KOPT-K1 (cell line): ENCODE measurements around the gene SNED1.

Experiments used
- H3K27ac ChIP-seq: fragments of 200-600 bp; sonication (generic); 2 replicates; pipeline ENCODE4 v1.5.1; 2016; ENCODE audit warnings: antibody characterized with exemption, mild to moderate bottlenecking, low read depth, low read length; ENCODE audit not compliant: poor library complexity, severe bottlenecking
- H3K36me3 ChIP-seq: fragments of 200-600 bp; sonication (generic); 2 replicates; pipeline ENCODE4 v1.5.1; 2017; ENCODE audit warnings: antibody characterized with exemption, mild to moderate bottlenecking, low read length, moderate library complexity; ENCODE audit not compliant: insufficient read depth
- H3K9me3 ChIP-seq: fragments of 200-600 bp; sonication (generic); 2 replicates; pipeline ENCODE4 v1.5.1; 2017; ENCODE audit warnings: antibody characterized with exemption, low read length, mild to moderate bottlenecking; ENCODE audit not compliant: insufficient read depth, poor library complexity, severe bottlenecking

SNED1 gene

DNA sequence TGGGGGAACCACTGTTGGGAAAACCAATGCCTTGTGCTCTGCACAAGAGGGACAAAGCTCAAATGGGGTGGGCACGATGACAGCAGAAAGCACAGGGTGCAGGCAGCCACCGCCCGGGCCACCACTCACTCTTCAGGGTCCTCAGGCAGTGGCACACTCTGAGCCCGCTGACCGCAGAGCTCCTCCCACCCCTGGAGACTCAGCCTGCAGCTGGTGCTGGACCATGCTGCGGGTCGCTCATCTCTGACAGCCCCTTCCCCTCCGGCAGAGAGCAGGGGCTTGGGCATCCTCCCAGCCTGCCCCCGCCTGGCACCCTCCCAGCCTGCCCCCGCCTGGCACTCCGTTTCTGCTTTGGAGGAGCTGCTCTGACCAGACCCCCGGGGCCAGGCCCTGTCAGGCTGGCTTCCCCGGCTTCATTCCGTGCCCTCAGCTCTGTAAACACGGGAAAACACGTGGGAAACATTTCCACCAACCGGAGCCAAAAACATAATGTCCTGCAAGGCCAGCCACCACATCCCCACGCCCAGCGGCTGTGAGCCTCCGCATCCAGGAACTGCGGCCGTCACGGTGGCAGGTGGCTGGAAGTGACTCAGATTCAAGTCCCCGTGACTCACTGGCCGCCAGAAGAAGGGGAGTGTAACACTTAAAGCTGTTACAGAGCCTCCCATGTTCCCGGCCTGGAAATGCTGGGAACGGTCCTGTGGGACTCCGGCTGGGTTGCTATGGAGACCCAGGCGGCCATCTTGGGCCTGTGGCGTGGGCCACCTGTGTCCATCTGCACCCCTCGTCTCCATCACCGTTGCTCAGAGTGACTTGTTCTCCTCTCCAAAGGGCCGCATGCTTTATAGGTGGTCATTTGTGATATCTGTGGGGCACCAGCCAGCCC lies 6.8 kb upstream of the SNED1 start:
- no peak overlapping the region for H3K27ac ChIP-seq

DNA sequence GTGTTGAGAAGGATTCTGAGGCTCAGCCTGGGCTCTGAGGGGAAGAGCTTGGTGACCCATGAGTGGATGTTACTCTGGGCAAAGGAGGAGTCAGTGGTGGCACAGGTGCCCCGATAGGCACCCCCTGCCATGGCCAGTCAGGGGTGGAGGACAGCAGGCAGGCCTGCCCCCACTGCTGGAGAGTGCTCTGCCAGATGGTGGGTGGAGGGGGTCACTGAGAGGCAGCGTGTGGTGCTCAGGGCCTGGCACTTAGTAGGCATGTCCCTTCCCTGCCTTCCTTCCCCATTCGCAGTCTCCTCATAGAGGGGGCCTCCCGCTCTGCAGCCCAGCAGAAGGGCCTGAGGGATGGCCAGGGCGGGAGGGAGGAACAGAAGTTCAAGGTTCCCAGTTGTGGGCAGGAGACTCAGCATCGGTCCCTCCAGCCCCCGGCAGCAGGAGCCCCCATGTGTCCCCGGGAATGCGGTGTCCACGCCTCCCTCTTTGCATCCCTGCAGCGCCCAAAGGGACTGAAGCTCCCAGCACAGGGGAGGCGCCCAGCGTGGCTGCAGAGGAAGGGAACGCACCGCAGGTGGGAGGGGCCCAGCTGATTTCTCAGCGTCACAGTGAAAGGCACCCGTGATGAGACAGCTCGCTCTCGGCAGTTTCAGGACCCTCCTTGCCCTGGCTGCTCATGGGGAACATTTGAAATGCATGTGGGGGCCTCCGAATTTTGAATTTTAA lies 5.7 kb upstream of the SNED1 start:
- no peaks in the 10 kb centered on the region for H3K9me3 ChIP-seq
- no peak overlapping the region for H3K27ac ChIP-seq
- no peaks in the 10 kb centered on the region for H3K36me3 ChIP-seq

More for the DNA sequence above, 6.8 kb upstream of the SNED1 start:
- Histone ChIP-seq H3K9me3 (no peaks in the 10 kb centered on the region), H3K36me3 (no peaks in the 10 kb centered on the region)

DNA sequence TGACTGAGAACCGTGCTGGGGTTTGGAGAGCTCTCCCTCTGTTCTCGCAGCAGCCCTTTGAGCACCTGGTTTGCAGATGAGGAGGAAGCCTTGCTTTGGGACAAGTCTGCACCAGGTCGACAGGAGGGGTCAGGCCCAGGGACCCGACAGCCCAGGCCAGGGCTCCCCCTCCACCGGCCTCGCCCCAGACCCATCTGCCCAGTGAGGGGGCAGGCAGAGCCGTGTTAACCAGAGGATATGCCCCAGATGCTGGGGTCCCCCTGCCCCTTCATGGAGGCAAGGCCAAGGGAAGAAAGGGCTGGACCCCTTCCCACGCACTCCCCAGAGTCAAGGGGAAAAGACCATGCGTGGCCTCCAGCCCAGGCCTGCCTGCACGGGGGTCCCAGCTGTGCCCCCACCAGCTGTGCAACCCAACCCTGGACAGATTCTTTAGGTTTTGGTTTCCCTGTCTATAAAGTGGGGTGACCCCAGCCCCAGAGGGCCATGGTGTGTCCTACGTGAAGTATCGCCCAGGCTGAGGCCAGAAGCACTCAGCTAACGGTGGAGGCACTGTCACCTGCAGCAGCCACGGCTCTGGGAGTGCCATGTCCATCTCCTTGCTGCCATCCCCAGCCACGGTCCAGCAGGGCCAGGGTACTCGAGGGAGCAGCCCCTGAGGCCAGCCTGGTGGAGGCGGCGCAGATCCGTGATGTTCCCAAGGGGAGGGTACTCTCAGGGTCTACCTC lies 4.8 kb upstream of the SNED1 start:
- H3K9me3 ChIP-seq: no peaks in the 10 kb centered on the region
- no peak overlapping the region for H3K27ac ChIP-seq
- H3K36me3 ChIP-seq: no peaks in the 10 kb centered on the region

- H3K36me3 ChIP-seq: no peaks in the 10 kb centered on the region
- H3K9me3 ChIP-seq: no peaks in the 10 kb centered on the region
- no peak overlapping the region for H3K27ac ChIP-seq
Observed at GRCh38 chr2:240994171-240994896, 4.1 kb upstream of the SNED1 start.

DNA sequence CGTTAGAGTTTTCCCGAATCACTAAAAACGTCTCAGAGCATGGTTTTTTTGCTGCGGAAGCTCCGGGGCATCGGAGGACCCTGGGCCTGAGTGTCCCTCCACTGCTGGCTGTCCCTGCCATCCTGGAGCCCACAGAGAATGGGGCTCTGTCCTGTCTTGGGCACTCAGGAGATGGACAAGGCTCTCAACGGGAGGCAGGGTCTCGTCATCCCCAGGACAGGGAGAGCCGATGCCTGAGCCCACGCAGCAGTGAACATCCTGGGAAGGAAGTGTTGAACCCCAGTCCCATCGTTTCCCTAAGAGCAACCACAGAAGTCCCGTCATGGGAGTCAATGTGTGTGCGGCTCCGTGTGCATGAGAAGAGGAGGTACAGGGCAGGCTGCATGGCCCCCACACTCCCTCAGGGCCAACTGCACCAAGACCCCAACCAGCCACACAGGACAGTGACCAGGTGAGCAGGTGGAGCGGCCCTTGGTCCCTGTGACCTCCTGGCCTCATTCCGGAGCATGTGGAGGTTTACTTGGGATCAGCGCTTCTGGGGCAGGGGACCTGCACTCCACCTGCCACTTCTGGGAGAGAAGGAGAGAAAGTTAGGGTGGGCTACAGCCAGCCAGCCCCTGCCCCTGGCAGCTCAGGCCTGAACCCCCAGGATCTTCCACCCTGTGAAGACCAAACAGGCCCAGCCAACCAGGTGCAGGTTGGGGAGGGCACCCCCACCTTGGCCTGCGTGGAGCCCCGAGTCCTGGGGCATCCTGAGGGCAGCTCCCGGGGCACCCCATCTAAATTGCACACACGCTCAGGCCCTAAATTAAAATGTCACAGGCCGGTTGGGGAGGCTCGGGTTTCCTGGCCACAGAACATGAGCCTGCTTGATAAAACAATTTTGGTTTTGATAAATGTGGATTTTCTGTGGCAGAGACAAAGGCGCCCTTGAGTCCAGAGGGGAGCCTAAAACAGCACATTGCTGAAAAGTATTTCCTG lies 3.1 kb upstream of the SNED1 start:
- Histone ChIP-seq H3K36me3 (no peaks in the 10 kb centered on the region), H3K27ac (no peak overlapping the region)

DNA sequence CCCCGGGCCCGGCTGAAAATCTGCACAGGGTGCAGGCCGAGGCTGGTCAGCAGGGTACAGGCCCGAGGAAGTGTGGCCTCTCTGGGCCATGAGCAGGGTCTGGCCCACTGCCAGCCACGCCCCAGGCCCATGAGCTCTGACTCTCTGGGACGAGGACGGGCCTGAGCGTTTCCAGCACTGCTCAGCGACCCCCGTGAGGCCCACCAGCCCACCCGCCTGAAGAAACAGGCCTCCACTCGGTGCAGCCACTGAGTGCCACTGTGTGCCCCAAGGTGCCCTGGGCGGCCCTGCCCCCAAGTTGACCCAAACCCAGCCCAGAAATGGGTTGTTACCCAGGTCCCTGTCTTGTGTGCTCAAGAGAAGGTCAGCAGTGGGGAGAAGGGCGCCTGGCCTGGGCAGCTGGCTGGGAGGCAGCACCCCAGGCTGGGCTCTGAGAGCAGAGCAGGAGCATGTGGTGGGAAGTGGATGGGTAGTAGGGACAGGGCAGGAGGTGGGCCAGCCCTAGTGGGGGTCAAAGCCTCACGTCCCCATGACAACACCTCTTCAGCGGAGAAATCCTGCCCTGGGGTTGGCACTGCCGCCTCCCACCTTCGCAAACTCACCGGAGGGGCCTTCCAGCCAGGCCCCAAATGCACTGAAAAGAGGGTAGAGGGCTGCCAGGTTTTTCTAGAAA lies 2.1 kb upstream of the SNED1 start:
- no peak overlapping the region for H3K27ac ChIP-seq
- no peaks in the 10 kb centered on the region for H3K36me3 ChIP-seq

More for the DNA sequence above, 3.1 kb upstream of the SNED1 start:
- no peaks in the 10 kb centered on the region for H3K9me3 ChIP-seq

DNA sequence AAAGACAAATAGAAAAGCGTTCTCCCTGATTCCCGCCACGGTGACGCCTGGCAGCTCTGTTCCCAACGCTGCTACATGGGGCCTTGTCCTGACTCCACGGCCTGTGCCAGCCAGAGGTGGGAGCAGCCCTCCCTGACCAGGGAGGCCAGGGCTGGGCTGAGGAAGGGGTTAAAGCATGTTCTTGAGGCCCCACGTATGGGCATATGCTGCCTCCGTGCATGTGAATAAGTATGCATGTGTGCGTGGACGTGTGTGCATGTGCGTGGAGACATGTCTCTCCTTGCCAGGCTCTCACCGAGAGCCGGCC lies 1.6 kb upstream of the SNED1 start:
- H3K9me3 ChIP-seq: no peaks in the 10 kb centered on the region
- H3K36me3 ChIP-seq: no peaks in the 10 kb centered on the region
- no peak overlapping the region for H3K27ac ChIP-seq

More for the DNA sequence above, 2.1 kb upstream of the SNED1 start:
- no peaks in the 10 kb centered on the region for H3K9me3 ChIP-seq

DNA sequence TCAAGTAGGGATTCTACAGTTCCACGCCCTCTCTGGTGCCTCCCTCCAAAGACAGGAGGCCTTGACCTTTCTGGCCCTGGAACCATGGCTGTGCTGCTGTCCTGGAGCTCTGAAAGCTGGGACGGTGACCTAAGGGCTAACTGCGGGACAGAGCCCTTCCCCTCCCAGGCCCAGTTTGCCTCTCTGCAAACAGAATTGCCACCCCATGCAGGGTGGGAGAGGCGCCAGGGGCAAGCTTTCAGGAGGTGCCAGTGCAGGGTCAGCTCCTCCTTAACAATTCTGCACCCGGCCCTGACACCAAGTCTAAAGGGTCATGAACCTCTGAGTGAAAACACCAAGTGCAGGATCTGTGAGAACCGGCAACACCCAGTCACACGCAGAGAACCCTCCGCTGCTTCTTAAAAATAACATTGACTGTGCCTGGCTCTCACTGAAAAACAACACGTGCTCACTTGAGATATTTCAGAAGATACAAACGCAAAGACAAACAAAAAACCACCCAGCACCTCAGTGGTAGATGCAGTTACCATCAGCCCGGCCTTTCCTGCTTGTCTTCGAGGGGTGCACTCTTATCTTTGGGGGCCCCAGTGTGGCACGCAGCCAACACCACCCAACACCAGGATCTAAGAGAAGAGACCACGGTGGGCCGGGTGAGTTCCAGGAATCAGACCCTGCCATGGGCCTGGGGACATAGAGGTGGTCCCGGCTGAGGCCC lies 1.1 kb upstream of the SNED1 start:
- H3K27ac ChIP-seq: no peak overlapping the region
- no peaks in the 10 kb centered on the region for H3K9me3 ChIP-seq

DNA sequence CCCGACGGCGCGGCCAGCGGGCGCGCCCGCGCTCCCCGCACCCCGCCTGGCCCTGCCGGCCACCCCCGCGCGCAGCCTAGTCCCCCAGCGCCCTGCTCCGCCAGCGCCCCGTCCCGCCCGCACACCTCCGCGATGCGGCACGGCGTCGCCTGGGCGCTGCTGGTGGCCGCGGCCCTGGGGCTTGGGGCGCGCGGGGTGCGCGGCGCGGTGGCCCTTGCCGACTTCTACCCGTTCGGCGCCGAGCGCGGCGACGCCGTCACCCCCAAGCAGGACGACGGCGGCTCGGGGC lies 232 bp downstream of the SNED1 start:
- Histone ChIP-seq H3K9me3 (peaks cover 7% of the 10 kb centered on the region), H3K27ac (no peak overlapping the region), H3K36me3 (no peaks in the 10 kb centered on the region)

More for the DNA sequence above, 1.1 kb upstream of the SNED1 start:
- H3K36me3 ChIP-seq: no peaks in the 10 kb centered on the region

GRCh38 chr2:240998995-240999791 lies 775 bp downstream of the SNED1 start:
- Histone ChIP-seq H3K36me3 (no peaks in the 10 kb centered on the region), H3K27ac (no peak overlapping the region), H3K9me3 (peaks cover 13% of the 10 kb centered on the region)

DNA sequence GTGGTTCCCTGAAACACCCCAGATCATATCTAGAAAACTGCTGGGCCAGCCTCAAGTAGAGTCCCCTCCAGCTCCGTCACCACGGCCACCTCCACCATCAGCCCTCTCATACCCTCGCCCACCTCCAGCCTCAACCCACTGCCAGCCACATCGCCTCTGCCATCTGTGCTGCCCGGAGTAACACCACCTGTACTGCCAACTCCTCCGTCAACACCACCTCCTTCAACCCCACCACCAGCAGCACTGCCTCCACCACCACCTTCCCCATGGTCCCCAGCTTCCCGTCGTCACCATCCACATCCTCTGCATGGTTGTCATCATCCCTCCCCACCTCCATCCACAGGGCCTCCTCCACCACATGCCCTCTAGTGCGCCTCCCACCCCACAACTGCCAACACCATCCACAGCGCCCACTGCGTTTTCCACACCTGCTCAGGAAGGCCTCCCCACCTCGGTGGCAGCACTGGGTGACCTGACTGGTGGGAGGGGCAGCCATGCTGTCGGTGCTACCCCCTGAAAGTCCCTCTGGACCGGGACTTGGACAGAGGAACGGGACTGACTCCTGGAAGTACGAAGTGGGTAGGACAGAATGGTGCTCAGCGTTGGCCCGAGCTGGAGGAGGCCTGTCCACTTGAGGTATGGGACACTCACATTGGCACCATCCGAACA lies 1.6 kb downstream of the SNED1 start:
- Histone ChIP-seq H3K27ac (no peak overlapping the region), H3K36me3 (no peaks in the 10 kb centered on the region), H3K9me3 (peaks cover 17% of the 10 kb centered on the region)

GRCh38 chr2:241000831-241001321 lies 2.5 kb downstream of the SNED1 start:
- Histone ChIP-seq H3K9me3 (peaks cover 26% of the 10 kb centered on the region), H3K27ac (no peak overlapping the region), H3K36me3 (no peaks in the 10 kb centered on the region)
